ENCODE results near the gene RNGTT. TPM values are rescaled to one million over a fixed set of nuclear protein-coding genes. Genes with fewer than 3 reads are reported as not detected.

RNGTT gene
- total and polyA plus RNA-seq, 4 donors: 4.1 to 15.5 (median 9.9) TPM

GRCh38 chr6:88702956-88703556, 260.4 kb downstream of the RNGTT start:
- Histone ChIP-seq H3K9me3 (ENCODE audit: control insufficient read depth, low read length) (no peaks in the 10 kb centered on the region), H3K36me3 (ENCODE audit: control insufficient read depth in 1 of 2, insufficient read depth in 2 of 2, low read length in 1 of 2) (no peaks in the 10 kb centered on the region), H3K27ac (ENCODE audit: low read depth in 1 of 2, low read length in 2 of 2) (no peak overlapping the region), H3K27me3 (ENCODE audit: control insufficient read depth in 1 of 2, insufficient read depth in 2 of 2, low read length in 1 of 2) (no peaks in the 10 kb centered on the region), H3K4me3 (ENCODE audit: low read length in 2 of 2) (no peak overlapping the region), H3K4me1 (ENCODE audit: control insufficient read depth in 1 of 2, insufficient read depth in 2 of 2, low read length in 2 of 2) (no peaks in the 10 kb centered on the region)
- 88% methylated on average over 4 of the region's 4 CpGs for WGBS, 2 donors
- DNase-seq (no peak), ATAC-seq (ENCODE audit: low FRiP score) (no peak)
- intact Hi-C loops (cut with DNase I): no loop called here

GRCh38 chr6:88698661-88699060, 264.8 kb downstream of the RNGTT start:
- intact Hi-C loops (cut with DNase I): no loop called here
- Histone ChIP-seq H3K4me3 (ENCODE audit: low read length in 2 of 2) (no peak overlapping the region), H3K36me3 (ENCODE audit: control insufficient read depth in 1 of 2, insufficient read depth in 2 of 2, low read length in 1 of 2) (no peaks in the 10 kb centered on the region), H3K27me3 (ENCODE audit: control insufficient read depth in 1 of 2, insufficient read depth in 2 of 2, low read length in 1 of 2) (no peaks in the 10 kb centered on the region), H3K9me3 (ENCODE audit: control insufficient read depth, low read length) (peaks cover 2% of the 10 kb centered on the region), H3K4me1 (ENCODE audit: control insufficient read depth in 1 of 2, insufficient read depth in 2 of 2, low read length in 2 of 2) (no peaks in the 10 kb centered on the region), H3K27ac (ENCODE audit: low read depth in 1 of 2, low read length in 2 of 2) (no peak overlapping the region)
- no peak for ATAC-seq (ENCODE audit: low FRiP score)
- 84 to 85% methylated on average over 5 of the region's 5 CpGs for WGBS, 2 donors
- DNase-seq: no peak

- Histone ChIP-seq H3K4me3 (ENCODE audit: low read length in 2 of 2) (no peak overlapping the region), H3K9me3 (ENCODE audit: control insufficient read depth, low read length) (peaks cover 2% of the 10 kb centered on the region), H3K36me3 (ENCODE audit: control insufficient read depth in 1 of 2, insufficient read depth in 2 of 2, low read length in 1 of 2) (no peaks in the 10 kb centered on the region), H3K27me3 (ENCODE audit: control insufficient read depth in 1 of 2, insufficient read depth in 2 of 2, low read length in 1 of 2) (no peaks in the 10 kb centered on the region), H3K27ac (ENCODE audit: low read depth in 1 of 2, low read length in 2 of 2) (no peak overlapping the region), H3K4me1 (ENCODE audit: control insufficient read depth in 1 of 2, insufficient read depth in 2 of 2, low read length in 2 of 2) (no peaks in the 10 kb centered on the region)
- no peak for ATAC-seq (ENCODE audit: low FRiP score)
- no peak for DNase-seq
- WGBS, 2 donors: 94 to 96% methylated on average over 4 of the region's 4 CpGs
- intact Hi-C loops (cut with DNase I): no loop called here
Measured at GRCh38 chr6:88695937-88696336, 267.5 kb downstream of the RNGTT start.

GRCh38 chr6:88683734-88684133, 279.7 kb downstream of the RNGTT start:
- Histone ChIP-seq H3K4me1 (ENCODE audit: control insufficient read depth in 1 of 2, insufficient read depth in 2 of 2, low read length in 2 of 2) (no peaks in the 10 kb centered on the region), H3K27me3 (ENCODE audit: control insufficient read depth in 1 of 2, insufficient read depth in 2 of 2, low read length in 1 of 2) (no peaks in the 10 kb centered on the region), H3K27ac (ENCODE audit: low read depth in 1 of 2, low read length in 2 of 2) (no peak overlapping the region), H3K36me3 (ENCODE audit: control insufficient read depth in 1 of 2, insufficient read depth in 2 of 2, low read length in 1 of 2) (no peaks in the 10 kb centered on the region), H3K4me3 (ENCODE audit: low read length in 2 of 2) (no peak overlapping the region), H3K9me3 (ENCODE audit: control insufficient read depth, low read length) (no peaks in the 10 kb centered on the region)
- intact Hi-C loops (cut with DNase I): no loop called here
- WGBS, 2 donors: 82 to 88% methylated on average over 3 of the region's 3 CpGs
- ATAC-seq (ENCODE audit: low FRiP score) (no peak), DNase-seq (no peak)

- Histone ChIP-seq H3K4me3 (ENCODE audit: low read length in 2 of 2) (no peak overlapping the region), H3K36me3 (ENCODE audit: control insufficient read depth in 1 of 2, insufficient read depth in 2 of 2, low read length in 1 of 2) (no peaks in the 10 kb centered on the region), H3K27ac (ENCODE audit: low read depth in 1 of 2, low read length in 2 of 2) (no peak overlapping the region), H3K4me1 (ENCODE audit: control insufficient read depth in 1 of 2, insufficient read depth in 2 of 2, low read length in 2 of 2) (no peaks in the 10 kb centered on the region), H3K9me3 (ENCODE audit: control insufficient read depth, low read length) (no peaks in the 10 kb centered on the region), H3K27me3 (ENCODE audit: control insufficient read depth in 1 of 2, insufficient read depth in 2 of 2, low read length in 1 of 2) (no peaks in the 10 kb centered on the region)
- ATAC-seq (ENCODE audit: low FRiP score): no peak
- WGBS, 2 donors: 87 to 88% methylated on average over 6 of the region's 6 CpGs
- no peak for DNase-seq
- intact Hi-C loops (cut with DNase I): no loop called here
Measured at GRCh38 chr6:88680654-88681053, 282.8 kb downstream of the RNGTT start.

GRCh38 chr6:88679841-88680240, 283.6 kb downstream of the RNGTT start:
- Histone ChIP-seq H3K9me3 (ENCODE audit: control insufficient read depth, low read length) (no peaks in the 10 kb centered on the region), H3K27me3 (ENCODE audit: control insufficient read depth in 1 of 2, insufficient read depth in 2 of 2, low read length in 1 of 2) (no peaks in the 10 kb centered on the region), H3K4me1 (ENCODE audit: control insufficient read depth in 1 of 2, insufficient read depth in 2 of 2, low read length in 2 of 2) (no peaks in the 10 kb centered on the region), H3K36me3 (ENCODE audit: control insufficient read depth in 1 of 2, insufficient read depth in 2 of 2, low read length in 1 of 2) (no peaks in the 10 kb centered on the region), H3K4me3 (ENCODE audit: low read length in 2 of 2) (no peak overlapping the region), H3K27ac (ENCODE audit: low read depth in 1 of 2, low read length in 2 of 2) (no peak overlapping the region)
- intact Hi-C loops (cut with DNase I): no loop called here
- WGBS, 2 donors: 94 to 95% methylated on average over 4 of the region's 4 CpGs
- DNase-seq (no peak), ATAC-seq (ENCODE audit: low FRiP score) (no peak)

- Histone ChIP-seq H3K4me1 (ENCODE audit: control insufficient read depth in 1 of 2, insufficient read depth in 2 of 2, low read length in 2 of 2) (no peaks in the 10 kb centered on the region), H3K36me3 (ENCODE audit: control insufficient read depth in 1 of 2, insufficient read depth in 2 of 2, low read length in 1 of 2) (no peaks in the 10 kb centered on the region), H3K4me3 (ENCODE audit: low read length in 2 of 2) (no peak overlapping the region), H3K27ac (ENCODE audit: low read depth in 1 of 2, low read length in 2 of 2) (no peak overlapping the region), H3K9me3 (ENCODE audit: control insufficient read depth, low read length) (no peaks in the 10 kb centered on the region), H3K27me3 (ENCODE audit: control insufficient read depth in 1 of 2, insufficient read depth in 2 of 2, low read length in 1 of 2) (no peaks in the 10 kb centered on the region)
- DNase-seq: peak in 1 of 2 donors; percentile 34
- 92 to 94% methylated on average over 4 of the region's 4 CpGs for WGBS, 2 donors
- intact Hi-C loops (cut with DNase I): no loop called here
- ATAC-seq (ENCODE audit: low FRiP score): no peak
Measured at GRCh38 chr6:88677356-88677755, 286.1 kb downstream of the RNGTT start.

- WGBS, 2 donors: 70 to 100% methylated on average over 2 of the region's 2 CpGs
- DNase-seq (no peak), ATAC-seq (ENCODE audit: low FRiP score) (no peak)
- H3K4me3 ChIP-seq (ENCODE audit: low read length in 2 of 2): no peak overlapping the region
- intact Hi-C loops (cut with DNase I): no loop called here
- H3K27me3 ChIP-seq (ENCODE audit: control insufficient read depth in 1 of 2, insufficient read depth in 2 of 2, low read length in 1 of 2): no peaks in the 10 kb centered on the region
- H3K36me3 ChIP-seq (ENCODE audit: control insufficient read depth in 1 of 2, insufficient read depth in 2 of 2, low read length in 1 of 2): no peaks in the 10 kb centered on the region
- no peaks in the 10 kb centered on the region for H3K4me1 ChIP-seq (ENCODE audit: control insufficient read depth in 1 of 2, insufficient read depth in 2 of 2, low read length in 2 of 2)
- peaks cover 8% of the 10 kb centered on the region for H3K9me3 ChIP-seq (ENCODE audit: control insufficient read depth, low read length)
- H3K27ac ChIP-seq (ENCODE audit: low read depth in 1 of 2, low read length in 2 of 2): no peak overlapping the region
Measured at GRCh38 chr6:88671624-88672023, 291.8 kb downstream of the RNGTT start.

GRCh38 chr6:88670369-88670768, 293.0 kb downstream of the RNGTT start:
- WGBS, 2 donors: 99% methylated on average over 3 of the region's 3 CpGs
- H3K27me3 ChIP-seq (ENCODE audit: control insufficient read depth in 1 of 2, insufficient read depth in 2 of 2, low read length in 1 of 2): no peaks in the 10 kb centered on the region
- H3K36me3 ChIP-seq (ENCODE audit: control insufficient read depth in 1 of 2, insufficient read depth in 2 of 2, low read length in 1 of 2): no peaks in the 10 kb centered on the region
- DNase-seq (no peak), ATAC-seq (ENCODE audit: low FRiP score) (no peak)
- peaks cover 8% of the 10 kb centered on the region for H3K9me3 ChIP-seq (ENCODE audit: control insufficient read depth, low read length)
- no peak overlapping the region for H3K27ac ChIP-seq (ENCODE audit: low read depth in 1 of 2, low read length in 2 of 2)
- H3K4me1 ChIP-seq (ENCODE audit: control insufficient read depth in 1 of 2, insufficient read depth in 2 of 2, low read length in 2 of 2): no peaks in the 10 kb centered on the region
- H3K4me3 ChIP-seq (ENCODE audit: low read length in 2 of 2): no peak overlapping the region
- intact Hi-C loops (cut with DNase I): no loop called here

Data from aorta (tissue), 5 donors.